ENCODE measurements around the gene SRP9.
"Not testable (repeated sequence)": the region's sequence is repeated elsewhere in the genome, so short reads cannot be mapped to it uniquely, and the experiment has no call there.

Gene SRP9

DNA sequence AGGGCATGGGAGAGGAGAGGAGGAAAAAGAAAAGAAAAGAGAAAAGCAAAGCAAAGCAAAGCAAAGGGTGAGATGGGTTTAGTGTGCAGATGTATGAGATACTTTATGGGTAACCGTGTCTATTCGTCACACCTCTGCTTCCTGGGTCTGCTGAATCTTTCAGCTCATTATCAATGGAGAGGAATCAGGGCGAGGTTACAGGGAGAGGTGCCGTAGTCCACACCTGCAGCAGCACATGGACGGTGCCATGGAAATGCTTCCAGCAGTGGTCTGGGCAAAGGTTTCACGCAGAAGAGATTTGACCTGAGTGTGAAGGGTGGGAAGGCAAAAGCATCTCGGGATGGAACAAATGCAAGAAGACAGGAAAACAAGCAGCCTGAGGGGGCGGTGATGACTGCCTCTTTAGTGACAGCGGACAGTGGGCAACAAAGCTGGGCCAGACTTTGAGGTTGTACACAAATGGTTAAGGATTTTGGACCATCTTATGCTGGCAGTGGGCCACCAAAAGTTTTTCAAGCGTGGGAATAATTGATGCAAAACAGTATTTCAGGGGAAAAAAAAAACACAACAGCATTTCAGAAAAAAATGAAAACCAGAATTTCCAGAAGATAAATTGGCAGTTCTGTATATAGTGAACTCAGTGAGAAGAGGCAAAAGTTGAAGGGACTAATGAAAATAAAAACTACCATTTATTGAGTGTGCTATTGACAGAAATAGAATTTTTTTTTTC lies 19.5 kb upstream of the SRP9 start:
- DNase-seq = no peak

- not testable (repeated sequence) for DNase-seq
These were observed 17.7 kb upstream of the SRP9 start for GRCh38 chr1:225759972-225760371.

GRCh38 chr1:225760531-225760930 lies 17.1 kb upstream of the SRP9 start:
- no peak for DNase-seq

- DNase-seq = not testable (repeated sequence)
These were observed 16.2 kb upstream of the SRP9 start for GRCh38 chr1:225761395-225761794.

DNA sequence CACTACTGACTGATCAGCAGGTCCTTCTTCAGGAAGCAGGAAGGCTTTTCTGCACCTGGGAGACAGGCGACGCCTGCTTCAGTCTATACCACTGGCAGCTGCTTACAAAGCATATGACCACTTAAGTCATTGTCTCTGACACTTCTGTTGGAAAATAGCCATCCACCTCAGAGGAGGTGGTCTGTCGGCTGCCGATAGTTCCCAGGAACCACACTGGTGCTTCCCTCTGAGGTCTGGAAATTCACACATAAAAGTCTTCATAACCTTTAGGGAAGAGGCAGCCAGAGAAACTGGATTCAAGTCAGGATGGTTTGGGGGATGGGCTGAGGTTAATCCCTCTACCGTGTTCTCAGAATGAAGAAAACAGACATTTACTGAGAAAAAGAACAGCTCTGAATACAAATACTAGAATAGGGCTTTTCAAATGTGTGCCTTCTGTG lies 15.6 kb upstream of the SRP9 start:
- no peak for DNase-seq

GRCh38 chr1:225762444-225762843 lies 15.2 kb upstream of the SRP9 start:
- DNase-seq = no peak

- peak; percentile 49 to 69 (median 62) for DNase-seq
These were observed 13.7 kb upstream of the SRP9 start for GRCh38 chr1:225763716-225764548.

- no peak for DNase-seq
These were observed 11.5 kb upstream of the SRP9 start for GRCh38 chr1:225765982-225766674.

DNA sequence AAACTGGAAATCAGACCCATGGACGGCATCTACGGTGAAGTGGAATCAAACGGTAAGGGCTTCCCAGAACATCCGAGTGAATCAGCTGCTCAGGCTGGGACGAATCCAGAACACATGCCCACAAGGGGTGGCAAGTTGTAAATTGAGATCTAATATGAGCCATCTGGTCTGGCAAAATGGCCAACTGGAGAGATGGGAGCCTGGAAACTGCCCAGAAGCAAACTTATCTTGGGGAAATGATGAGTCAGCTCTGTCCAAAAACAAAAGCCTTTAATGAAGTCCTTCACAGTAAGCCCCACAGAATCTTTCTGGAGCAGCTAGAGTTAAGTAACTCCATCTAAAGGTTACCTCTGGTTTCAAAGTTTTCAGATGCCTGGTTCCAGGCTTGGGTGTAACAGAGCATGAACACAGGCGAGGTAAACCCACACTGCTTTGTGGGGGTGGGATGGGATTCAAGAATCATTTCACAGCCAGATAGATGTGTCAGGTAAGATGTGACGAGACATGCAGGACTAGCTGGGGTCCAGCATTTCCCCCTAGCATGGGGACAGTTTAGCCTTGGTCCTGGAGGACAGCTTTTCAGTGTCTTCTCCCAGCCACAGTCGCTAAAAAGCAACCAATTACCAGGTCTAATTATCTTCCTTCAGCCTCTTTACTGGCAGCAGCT lies 10.5 kb upstream of the SRP9 start:
- no peak for DNase-seq

- DNase-seq = no peak
These were observed 9.7 kb upstream of the SRP9 start for GRCh38 chr1:225767634-225768540.

GRCh38 chr1:225768662-225769426 lies 8.8 kb upstream of the SRP9 start:
- no peak for DNase-seq

- no peak for DNase-seq
These were observed 7.9 kb upstream of the SRP9 start for GRCh38 chr1:225769687-225770086.

- no peak for DNase-seq
These were observed 6.9 kb upstream of the SRP9 start for GRCh38 chr1:225770561-225771248.

- no peak for DNase-seq
These were observed 5.8 kb upstream of the SRP9 start for GRCh38 chr1:225771661-225772322.

DNA sequence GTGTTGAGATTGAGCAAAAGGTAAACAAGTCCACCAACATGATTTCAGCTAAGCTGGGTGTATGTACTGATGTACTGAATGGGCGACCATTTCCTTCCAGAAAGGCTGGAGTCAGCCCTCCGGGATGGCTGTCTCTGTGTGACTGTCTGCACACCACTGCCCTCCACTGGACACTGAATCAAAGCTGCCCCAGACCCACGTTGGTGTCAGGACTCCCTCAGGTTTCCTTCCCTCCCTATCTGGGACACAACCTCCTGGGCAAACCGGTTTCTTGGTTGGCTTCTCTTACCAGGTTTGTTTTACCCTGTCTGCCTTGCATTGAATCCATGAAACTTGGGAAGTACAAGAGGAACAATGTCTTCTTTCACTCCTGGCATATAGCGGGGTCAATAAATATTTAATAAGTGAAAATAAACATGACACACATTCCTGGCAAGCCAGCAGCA lies 5.3 kb upstream of the SRP9 start:
- peak; percentile 78 to 88 (median 86) for DNase-seq

- no peak for DNase-seq
These were observed 4.8 kb upstream of the SRP9 start for GRCh38 chr1:225772848-225773247.

DNA sequence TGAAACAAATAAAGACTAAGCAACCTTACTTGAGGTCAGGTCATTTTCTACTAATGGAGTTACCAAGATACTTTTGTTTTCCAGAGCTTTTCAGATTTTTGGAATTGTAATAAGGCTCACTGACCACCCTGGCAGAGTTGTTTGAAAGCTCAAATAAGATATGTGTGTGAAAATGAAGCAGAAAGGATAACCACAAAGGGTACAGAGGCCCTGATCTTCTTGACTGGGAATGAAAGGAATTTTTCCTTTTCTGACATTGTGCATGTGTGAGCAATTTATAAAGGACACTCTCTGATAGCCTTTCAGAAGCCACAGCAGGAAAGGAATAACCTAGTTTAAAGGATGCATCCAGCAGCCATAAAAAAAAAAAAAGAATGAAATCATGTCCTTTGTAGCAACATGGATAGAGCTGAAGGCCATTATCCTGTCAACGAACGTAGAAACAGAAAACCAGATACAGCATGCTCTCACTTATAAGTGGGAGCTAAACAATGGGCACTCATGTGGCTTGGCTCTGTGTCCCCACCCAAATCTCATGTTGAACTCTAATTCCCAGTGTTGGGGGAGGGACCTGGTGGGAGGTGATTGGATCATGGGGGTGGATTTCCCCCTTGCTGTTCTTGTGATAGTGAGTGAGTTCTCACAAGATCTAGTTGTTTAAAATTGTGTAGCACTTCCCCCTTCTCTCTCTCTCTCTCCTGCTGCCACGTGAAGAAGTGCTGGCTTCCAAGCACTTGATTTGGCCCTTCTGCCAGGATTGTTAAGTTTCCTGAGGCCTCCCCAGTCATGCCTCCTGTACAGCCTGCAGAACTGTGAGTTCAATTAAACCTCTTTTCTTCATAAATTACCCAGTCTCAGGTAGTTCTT lies 3.1 kb upstream of the SRP9 start:
- no peak for DNase-seq

DNA sequence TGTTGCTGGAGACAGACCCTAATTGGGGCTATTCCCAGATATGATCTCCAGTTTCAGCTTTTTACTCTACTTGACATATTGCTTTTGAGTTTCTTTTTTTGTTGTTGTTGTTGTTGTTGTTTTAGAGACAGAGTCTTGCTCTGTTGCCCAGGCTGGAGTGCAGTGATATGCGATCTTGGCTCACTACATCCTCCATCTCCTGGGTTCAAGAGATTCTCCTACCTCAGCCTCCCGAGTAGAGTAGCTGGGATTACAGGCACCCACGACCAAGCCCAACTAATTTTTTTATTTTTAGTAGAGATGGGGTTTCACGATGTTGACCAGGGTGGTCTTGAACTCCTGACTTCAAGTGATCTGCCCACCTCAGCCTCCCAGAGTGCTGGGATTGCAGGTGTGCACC lies 1.3 kb upstream of the SRP9 start:
- no peak for DNase-seq

GRCh38 chr1:225777058-225777582 lies 506 bp upstream of the SRP9 start:
- DNase-seq = no peak

Measured in suppressor macrophage treated with lipopolysaccharide for 1 hour (primary cell).